ENCODE results near the gene ANKMY1. TPM values are rescaled to one million over a fixed set of nuclear protein-coding genes. Genes with fewer than 3 reads are reported as not detected.

Gene ANKMY1
- total and polyA plus RNA-seq, 3 experiments from 2014 or later: 15.8 to 27.9 (median 22.4) TPM

GRCh38 chr2:240591784-240592183 lies 34.0 kb upstream of the ANKMY1 start:
- Histone ChIP-seq H3K9me3 (ENCODE audit: low read length) (no peaks in the 10 kb centered on the region), H3K36me3 (ENCODE audit: insufficient read depth, low read length) (peaks cover 9% of the 10 kb centered on the region), H3K27me3 (ENCODE audit: insufficient read depth, low read length, poor library complexity, severe bottlenecking) (no peaks in the 10 kb centered on the region), H3K4me3 (ENCODE audit: low read length) (no peak overlapping the region), H3K27ac (ENCODE audit: low read depth, low read length) (no peak overlapping the region), H3K4me1 (ENCODE audit: insufficient read depth, low read length) (peaks cover 19% of the 10 kb centered on the region)
- POLR2A ChIA-PET: no interaction called here
- Mint-ChIP-seq H3K4me3 (peak overlapping the region in 1 of 7 donors; percentile 13), H3K9me3 (no peaks in the 10 kb centered on the region), H3K36me3 (peaks cover 0 to 81% (median 0%) of the 10 kb centered on the region in 3 donors), H3K27ac (peak overlapping the region in 1 of 8 donors; percentile 57), H3K4me1 (peaks cover 24 to 39% (median 27%) of the 10 kb centered on the region in 3 donors), H3K27me3 (peaks cover 0 to 2% of the 10 kb centered on the region in 2 donors)
- CTCF ChIA-PET: interaction anchor here (1.0 to 1.2 kb wide), 2 partner anchors 26 to 35 kb away, joined by 3 read pairs; no protein-coding TSS in a partner anchor
- peak in 1 of 5 donors; percentile 26 for DNase-seq

GRCh38 chr2:240591226-240591625 lies 33.4 kb upstream of the ANKMY1 start:
- H3K36me3 ChIP-seq (ENCODE audit: insufficient read depth, low read length): peaks cover 9% of the 10 kb centered on the region

GRCh38 chr2:240590681-240591111 lies 32.9 kb upstream of the ANKMY1 start:
- no peak overlapping the region for H3K27ac Mint-ChIP-seq
- peaks cover 29 to 44% (median 31%) of the 10 kb centered on the region in 3 donors for H3K4me1 Mint-ChIP-seq
- peaks cover 20% of the 10 kb centered on the region for H3K4me1 ChIP-seq (ENCODE audit: insufficient read depth, low read length)
- ChIA-PET POLR2A (no interaction called here), CTCF (interaction anchor here (1.5 kb wide), 1 partner anchor 11 kb away, joined by 4 read pairs; no protein-coding TSS in a partner anchor)
- peaks cover 0 to 2% of the 10 kb centered on the region in 2 donors for H3K27me3 Mint-ChIP-seq
- H3K4me3 Mint-ChIP-seq: peak overlapping the region in 1 of 7 donors; percentile 58
- peaks cover 0 to 76% (median 0%) of the 10 kb centered on the region in 3 donors for H3K36me3 Mint-ChIP-seq
- H3K27me3 ChIP-seq (ENCODE audit: insufficient read depth, low read length, poor library complexity, severe bottlenecking): no peaks in the 10 kb centered on the region
- peak in 1 of 5 donors; percentile 48 for DNase-seq
- peaks cover 9% of the 10 kb centered on the region for H3K36me3 ChIP-seq (ENCODE audit: insufficient read depth, low read length)
- H3K4me3 ChIP-seq (ENCODE audit: low read length): no peak overlapping the region
- H3K9me3 Mint-ChIP-seq: no peaks in the 10 kb centered on the region
- H3K27ac ChIP-seq (ENCODE audit: low read depth, low read length): no peak overlapping the region
- no peaks in the 10 kb centered on the region for H3K9me3 ChIP-seq (ENCODE audit: low read length)

More at GRCh38 chr2:240591226-240591625, 33.4 kb upstream of the ANKMY1 start:
- no peak overlapping the region for H3K27ac Mint-ChIP-seq
- DNase-seq: peak in 1 of 5 donors; percentile 28
- peaks cover 24 to 39% (median 27%) of the 10 kb centered on the region in 3 donors for H3K4me1 Mint-ChIP-seq
- peaks cover 0 to 2% of the 10 kb centered on the region in 2 donors for H3K27me3 Mint-ChIP-seq
- ChIA-PET POLR2A (no interaction called here), CTCF (interaction anchor here (1.2 to 1.5 kb wide), 2 partner anchors 11 to 35 kb away, joined by 3 to 4 read pairs; no protein-coding TSS in a partner anchor)
- no peak overlapping the region for H3K4me3 ChIP-seq (ENCODE audit: low read length)
- H3K27me3 ChIP-seq (ENCODE audit: insufficient read depth, low read length, poor library complexity, severe bottlenecking): no peaks in the 10 kb centered on the region
- H3K27ac ChIP-seq (ENCODE audit: low read depth, low read length): no peak overlapping the region
- H3K9me3 ChIP-seq (ENCODE audit: low read length): no peaks in the 10 kb centered on the region
- peaks cover 19% of the 10 kb centered on the region for H3K4me1 ChIP-seq (ENCODE audit: insufficient read depth, low read length)
- H3K36me3 Mint-ChIP-seq: peaks cover 0 to 77% (median 0%) of the 10 kb centered on the region in 3 donors
- H3K4me3 Mint-ChIP-seq: peak overlapping the region in 1 of 7 donors; percentile 58
- no peaks in the 10 kb centered on the region for H3K9me3 Mint-ChIP-seq

- H3K9me3 Mint-ChIP-seq: no peaks in the 10 kb centered on the region
- no peak overlapping the region for H3K27ac ChIP-seq (ENCODE audit: low read depth, low read length)
- POLR2A ChIA-PET: no interaction called here
- no peaks in the 10 kb centered on the region for H3K9me3 ChIP-seq (ENCODE audit: low read length)
- H3K4me1 Mint-ChIP-seq: peaks cover 33 to 51% (median 36%) of the 10 kb centered on the region in 3 donors
- CTCF ChIA-PET: interaction anchor here (1.5 kb wide), 1 partner anchor 10 kb away, joined by 4 read pairs; no protein-coding TSS in a partner anchor
- H3K4me3 ChIP-seq (ENCODE audit: low read length): no peak overlapping the region
- H3K27me3 Mint-ChIP-seq: peaks cover 0 to 2% of the 10 kb centered on the region in 2 donors
- peak in 1 of 5 donors; percentile 29 for DNase-seq
- H3K4me3 Mint-ChIP-seq: no peak overlapping the region
- peaks cover 27% of the 10 kb centered on the region for H3K4me1 ChIP-seq (ENCODE audit: insufficient read depth, low read length)
- H3K27ac Mint-ChIP-seq: peak overlapping the region in 1 of 8 donors; percentile 61
- peaks cover 9% of the 10 kb centered on the region for H3K36me3 ChIP-seq (ENCODE audit: insufficient read depth, low read length)
- H3K27me3 ChIP-seq (ENCODE audit: insufficient read depth, low read length, poor library complexity, severe bottlenecking): no peaks in the 10 kb centered on the region
- peaks cover 0 to 75% (median 0%) of the 10 kb centered on the region in 3 donors for H3K36me3 Mint-ChIP-seq
Measured at GRCh38 chr2:240589850-240590525, 32.2 kb upstream of the ANKMY1 start.

GRCh38 chr2:240589375-240589774 lies 31.6 kb upstream of the ANKMY1 start:
- peaks cover 0 to 2% of the 10 kb centered on the region in 2 donors for H3K27me3 Mint-ChIP-seq
- H3K4me3 Mint-ChIP-seq: no peak overlapping the region
- H3K27ac Mint-ChIP-seq: peak overlapping the region in 2 of 8 donors; percentile 57 to 61
- Histone ChIP-seq H3K27me3 (ENCODE audit: insufficient read depth, low read length, poor library complexity, severe bottlenecking) (no peaks in the 10 kb centered on the region), H3K4me3 (ENCODE audit: low read length) (no peak overlapping the region), H3K36me3 (ENCODE audit: insufficient read depth, low read length) (peaks cover 9% of the 10 kb centered on the region), H3K27ac (ENCODE audit: low read depth, low read length) (no peak overlapping the region), H3K4me1 (ENCODE audit: insufficient read depth, low read length) (peaks cover 33% of the 10 kb centered on the region), H3K9me3 (ENCODE audit: low read length) (no peaks in the 10 kb centered on the region)
- no peaks in the 10 kb centered on the region for H3K9me3 Mint-ChIP-seq
- ChIA-PET CTCF (interaction anchor here (1.2 to 5.6 kb wide), 4 partner anchors 10 to 75 kb away, joined by 3 to 68 read pairs (median 22); no protein-coding TSS in a partner anchor), POLR2A (interaction anchor here (0.6 kb wide), 1 partner anchor 29 kb away, joined by 3 read pairs; the partner anchor contains the start of gene DUSP28)
- H3K4me1 Mint-ChIP-seq: peaks cover 39 to 57% (median 42%) of the 10 kb centered on the region in 3 donors
- DNase-seq: peak in 1 of 5 donors; percentile 30
- peaks cover 0 to 75% (median 0%) of the 10 kb centered on the region in 3 donors for H3K36me3 Mint-ChIP-seq

- Mint-ChIP-seq H3K27me3 (peaks cover 0 to 2% of the 10 kb centered on the region in 2 donors), H3K27ac (peak overlapping the region in 5 of 8 donors; percentile 87 to 99 (median 96)), H3K4me3 (peak overlapping the region; percentile 39 to 97 (median 94)), H3K9me3 (no peaks in the 10 kb centered on the region), H3K4me1 (peaks cover 41 to 61% (median 43%) of the 10 kb centered on the region in 3 donors), H3K36me3 (peaks cover 0 to 69% (median 0%) of the 10 kb centered on the region in 3 donors)
- Histone ChIP-seq H3K4me3 (ENCODE audit: low read length) (no peak overlapping the region), H3K9me3 (ENCODE audit: low read length) (no peaks in the 10 kb centered on the region), H3K27ac (ENCODE audit: low read depth, low read length) (no peak overlapping the region), H3K4me1 (ENCODE audit: insufficient read depth, low read length) (peaks cover 35% of the 10 kb centered on the region), H3K27me3 (ENCODE audit: insufficient read depth, low read length, poor library complexity, severe bottlenecking) (no peaks in the 10 kb centered on the region), H3K36me3 (ENCODE audit: insufficient read depth, low read length) (peaks cover 9% of the 10 kb centered on the region)
- POLR2A ChIA-PET: interaction anchor here (0.6 to 4.6 kb wide), 4 partner anchors 20 to 32 kb away, joined by 3 to 99 read pairs (median 16); partner anchors contain the start of genes DUSP28 and RNPEPL1
- CTCF ChIA-PET: interaction anchor here (1.2 to 5.6 kb wide), 4 partner anchors 9 to 74 kb away, joined by 3 to 68 read pairs (median 22); no protein-coding TSS in a partner anchor
- DNase-seq: peak in 1 of 5 donors; percentile 10
Measured at GRCh38 chr2:240588669-240589068, 30.9 kb upstream of the ANKMY1 start.

GRCh38 chr2:240588006-240588655 lies 30.3 kb upstream of the ANKMY1 start:
- H3K4me1 Mint-ChIP-seq: peaks cover 41 to 66% (median 43%) of the 10 kb centered on the region in 3 donors
- Histone ChIP-seq H3K4me3 (ENCODE audit: low read length) (peak overlapping the region; percentile 97), H3K27me3 (ENCODE audit: insufficient read depth, low read length, poor library complexity, severe bottlenecking) (no peaks in the 10 kb centered on the region), H3K4me1 (ENCODE audit: insufficient read depth, low read length) (peaks cover 35% of the 10 kb centered on the region), H3K36me3 (ENCODE audit: insufficient read depth, low read length) (peaks cover 9% of the 10 kb centered on the region), H3K27ac (ENCODE audit: low read depth, low read length) (no peak overlapping the region), H3K9me3 (ENCODE audit: low read length) (no peaks in the 10 kb centered on the region)
- peak overlapping the region; percentile 93 to 98 (median 95) for H3K4me3 Mint-ChIP-seq
- H3K36me3 Mint-ChIP-seq: peaks cover 0 to 63% (median 0%) of the 10 kb centered on the region in 3 donors
- POLR2A ChIA-PET: interaction anchor here (0.6 to 4.6 kb wide), 5 partner anchors 19 to 34 kb away, joined by 3 to 99 read pairs (median 28); partner anchors contain the start of genes DUSP28 and RNPEPL1
- DNase-seq: peak in 1 of 5 donors; percentile 37
- CTCF ChIA-PET: interaction anchor here (0.9 to 5.6 kb wide), 9 partner anchors 8 to 74 kb away, joined by 3 to 68 read pairs (median 10); partner anchors contain the start of genes DUSP28 and GPR35
- H3K9me3 Mint-ChIP-seq: no peaks in the 10 kb centered on the region
- peak overlapping the region; percentile 69 to 99 (median 96) for H3K27ac Mint-ChIP-seq
- H3K27me3 Mint-ChIP-seq: peaks cover 0 to 2% of the 10 kb centered on the region in 2 donors

All from CD8-positive, alpha-beta memory T cell (primary cell).